ENCODE data around the gene CRIP3. TPM values are rescaled to one million over a fixed set of nuclear protein-coding genes. Genes with fewer than 3 reads are reported as not detected.

Gene CRIP3
- total RNA-seq, 4 donors from 2014 or later = 0.45 to 0.93 TPM; not detected in 2

GRCh38 chr6:43285832-43286231 lies 22.8 kb downstream of the CRIP3 start:
- intact Hi-C loops (cut with DNase I) = no loop called here
- 72% methylated on average over 5 of the region's 5 CpGs; no CpG with 5 or more reads in 1 of the 2 donors for WGBS, 2 donors
- TF ChIP-seq CTCF (IDR thresholded peaks at IDR 0.05) (no peak), POLR2A (IDR thresholded peaks at IDR 0.05) (no peak)
- no peaks in the 10 kb centered on the region for H3K27me3 ChIP-seq
- no peaks in the 10 kb centered on the region for H3K9me3 ChIP-seq
- no peak overlapping the region for H3K4me3 ChIP-seq (replicated peaks in 1 of 3)
- no peak for DNase-seq
- H3K36me3 ChIP-seq = no peaks in the 10 kb centered on the region
- no peak overlapping the region for H3K27ac ChIP-seq
- H3K4me1 ChIP-seq = no peaks in the 10 kb centered on the region

DNA sequence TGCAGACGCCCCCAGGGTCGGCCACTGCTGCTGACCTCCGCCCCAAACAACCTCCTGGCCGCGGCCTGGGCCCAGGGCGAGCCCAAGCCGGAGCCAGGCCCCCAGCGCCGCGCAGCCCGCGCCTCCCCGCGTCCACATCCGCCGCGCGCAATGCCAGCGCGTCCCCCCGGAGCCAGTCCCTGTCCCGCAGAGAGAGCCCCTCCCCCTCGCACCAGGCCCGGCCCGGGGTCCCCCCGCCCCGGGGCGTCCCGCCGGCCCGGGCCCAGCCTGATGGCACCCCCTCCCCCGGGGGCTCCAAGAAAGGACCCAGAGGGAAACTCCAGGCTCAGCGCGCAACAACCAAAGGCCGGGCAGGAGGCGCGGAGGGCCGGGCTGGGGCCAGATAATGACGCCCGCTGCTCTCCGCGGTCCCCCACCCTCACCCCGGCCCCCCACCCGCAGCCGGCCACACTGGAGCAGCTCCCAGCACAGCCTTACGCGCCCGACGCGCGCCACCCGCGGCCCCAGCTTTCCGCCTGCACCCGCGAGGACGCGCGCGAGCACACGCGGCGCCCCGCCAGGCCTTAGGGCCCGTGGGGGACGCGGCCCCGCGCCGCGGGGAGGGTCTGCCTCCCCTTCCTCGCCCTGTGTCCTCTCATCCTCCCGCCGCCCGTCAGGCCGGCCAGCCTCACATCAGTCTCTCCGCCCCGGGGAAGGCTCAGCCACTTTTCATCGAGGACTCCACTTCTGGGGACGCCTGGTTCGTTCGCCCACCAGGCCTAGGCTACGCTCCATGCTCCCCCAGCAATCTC lies 23.4 kb downstream of the CRIP3 start:
- H3K27ac ChIP-seq = no peak overlapping the region
- no peak for TF ChIP-seq CTCF (IDR thresholded peaks at IDR 0.05)
- TF ChIP-seq POLR2A (IDR thresholded peaks at IDR 0.05) = no peak
- intact Hi-C loops (cut with DNase I) = no loop called here
- WGBS, 2 donors = 3 to 4% methylated on average over 19 to 35 of the region's 83 CpGs
- H3K4me1 ChIP-seq = no peaks in the 10 kb centered on the region
- H3K9me3 ChIP-seq = no peaks in the 10 kb centered on the region
- no peak for DNase-seq
- H3K4me3 ChIP-seq (replicated peaks in 1 of 3) = no peak overlapping the region
- no peaks in the 10 kb centered on the region for H3K27me3 ChIP-seq
- no peaks in the 10 kb centered on the region for H3K36me3 ChIP-seq

- TF ChIP-seq CTCF (IDR thresholded peaks at IDR 0.05) (no peak), POLR2A (IDR thresholded peaks at IDR 0.05) (no peak)
- intact Hi-C loops (cut with DNase I) = no loop called here
- Histone ChIP-seq H3K27me3 (no peaks in the 10 kb centered on the region), H3K4me1 (no peaks in the 10 kb centered on the region), H3K9me3 (no peaks in the 10 kb centered on the region), H3K36me3 (no peaks in the 10 kb centered on the region), H3K27ac (no peak overlapping the region), H3K4me3 (replicated peaks in 1 of 3) (no peak overlapping the region)
- no peak for DNase-seq
- 89 to 91% methylated on average over 15 to 24 of the region's 27 CpGs for WGBS, 2 donors
Measured at GRCh38 chr6:43283905-43284304, 24.7 kb downstream of the CRIP3 start.

DNA sequence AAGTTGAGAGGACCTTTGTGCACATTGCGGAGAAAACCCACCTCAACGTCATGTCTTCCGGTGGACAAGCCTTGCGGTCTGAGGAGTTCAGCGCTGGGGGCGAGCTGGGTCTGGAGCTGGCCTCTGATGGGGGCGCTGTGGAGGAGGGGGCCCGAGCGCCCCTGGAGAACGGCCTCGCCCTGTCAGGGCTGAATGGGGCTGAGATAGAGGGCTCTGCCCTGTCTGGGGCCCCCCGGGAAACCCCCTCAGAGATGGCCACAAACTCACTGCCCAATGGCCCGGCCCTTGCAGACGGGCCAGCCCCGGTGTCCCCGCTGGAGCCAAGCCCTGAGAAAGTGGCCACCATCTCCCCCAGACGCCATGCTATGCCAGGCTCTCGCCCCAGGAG lies 25.1 kb downstream of the CRIP3 start:
- Histone ChIP-seq H3K9me3 (no peaks in the 10 kb centered on the region), H3K4me1 (no peaks in the 10 kb centered on the region), H3K36me3 (no peaks in the 10 kb centered on the region), H3K4me3 (replicated peaks in 1 of 3) (no peak overlapping the region), H3K27ac (no peak overlapping the region), H3K27me3 (no peaks in the 10 kb centered on the region)
- TF ChIP-seq CTCF (IDR thresholded peaks at IDR 0.05) (no peak), POLR2A (IDR thresholded peaks at IDR 0.05) (no peak)
- DNase-seq = no peak
- intact Hi-C loops (cut with DNase I) = no loop called here
- 95 to 96% methylated on average over 4 to 17 of the region's 18 CpGs for WGBS, 2 donors

DNA sequence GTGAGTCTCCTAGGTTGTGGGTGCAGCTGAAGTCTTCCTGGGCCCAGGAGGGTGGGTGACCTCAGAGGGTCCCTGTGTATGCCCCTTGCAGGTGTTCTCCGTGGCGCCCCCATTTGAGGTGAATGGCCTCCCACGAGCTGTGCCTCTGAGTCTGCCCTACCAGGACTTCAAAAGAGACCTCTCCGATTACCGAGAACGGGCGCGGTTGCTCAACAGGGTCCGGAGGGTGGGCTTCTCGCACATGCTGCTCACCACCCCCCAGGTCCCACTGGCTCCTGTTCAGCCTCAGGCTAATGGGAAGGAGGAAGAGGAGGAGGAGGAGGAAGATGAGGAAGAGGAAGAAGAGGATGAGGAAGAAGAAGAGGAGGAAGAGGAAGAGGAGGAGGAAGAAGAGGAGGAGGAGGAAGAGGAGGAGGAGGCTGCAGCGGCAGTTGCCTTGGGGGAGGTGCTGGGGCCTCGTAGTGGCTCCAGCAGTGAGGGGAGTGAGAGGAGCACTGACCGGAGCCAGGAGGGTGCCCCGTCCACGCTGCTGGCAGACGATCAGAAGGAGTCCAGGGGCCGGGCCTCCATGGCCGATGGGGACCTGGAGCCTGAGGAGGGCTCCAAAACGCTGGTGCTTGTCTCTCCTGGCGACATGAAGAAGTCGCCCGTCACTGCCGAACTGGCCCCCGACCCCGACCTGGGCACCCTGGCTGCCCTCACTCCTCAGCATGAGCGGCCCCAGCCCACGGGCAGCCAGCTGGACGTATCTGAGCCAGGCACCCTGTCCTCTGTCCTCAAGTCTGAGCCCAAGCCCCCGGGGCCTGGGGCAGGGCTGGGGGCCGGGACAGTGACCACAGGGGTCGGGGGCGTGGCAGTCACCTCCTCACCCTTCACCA lies 25.8 kb downstream of the CRIP3 start:
- TF ChIP-seq CTCF (IDR thresholded peaks at IDR 0.05) = no peak
- no peak for TF ChIP-seq POLR2A (IDR thresholded peaks at IDR 0.05)
- 77 to 84% methylated on average over 18 to 26 of the region's 32 CpGs for whole genome bisulfite sequencing, 2 donors
- no peak overlapping the region for H3K27ac ChIP-seq
- intact Hi-C loops (cut with DNase I) = no loop called here
- no peaks in the 10 kb centered on the region for H3K9me3 ChIP-seq
- H3K27me3 ChIP-seq = no peaks in the 10 kb centered on the region
- no peaks in the 10 kb centered on the region for H3K36me3 ChIP-seq
- no peak for DNase-seq
- H3K4me3 ChIP-seq (replicated peaks in 1 of 3) = no peak overlapping the region
- H3K4me1 ChIP-seq = no peaks in the 10 kb centered on the region
